SK-N-SH (cell line): ENCODE data around the gene ADPRHL1. TPM values are rescaled to one million over a fixed set of nuclear protein-coding genes. Genes with fewer than 3 reads are reported as not detected.

Experiments
- CTCF ChIA-PET: fragments of 300-600, 350-600 bp; formaldehyde crosslinking; extraction: SDS; loops from one replicate; lab custom pipeline; 2021; lab: Yijun Ruan, JAX
- POLR2A ChIA-PET: fragments of 350-600 bp; sonication (Branson Sonifier 250); formaldehyde crosslinking; extraction: SDS; loops from one replicate; lab custom pipeline; 2020; ENCODE audit warnings: antibody characterized with exemption, inconsistent platforms; lab: Yijun Ruan, JAX
- DNase-seq: peaks from one replicate; pipeline ENCODE4 v3.0.0; 2012
- H2AFZ ChIP-seq: fragments of 200-600 bp; sonication (generic); 2 replicates; pipeline ENCODE4 v1.8.1; 2016; ENCODE audit warnings: antibody characterized with exemption, mild to moderate bottlenecking, low read depth
- H3F3A ChIP-seq: fragments of 200-600 bp; sonication (generic); replicated peaks from 2 replicates; pipeline ENCODE3; 2016; ENCODE audit warnings: antibody characterized with exemption, mild to moderate bottlenecking; ENCODE audit not compliant: insufficient read depth
- H3K27ac ChIP-seq, 2 experiments: fragments of 200-500 bp in 1 of 2; fragments of 200-600 bp in 1 of 2; sonication (Bioruptor generic) in 1 of 2; sonication (generic), shearing (Covaris generic) in 1 of 2; 2 replicates each; pipeline versions ENCODE4 v1.5.1 to v1.6.1; 2014 to 2016; ENCODE audit warnings: low read depth in 2 of 2, inconsistent platforms in 1 of 2, low read length in 1 of 2, mild to moderate bottlenecking in 1 of 2, mixed read lengths in 1 of 2
- H3K27me3 ChIP-seq: fragments of 200-600 bp; sonication (generic), shearing (Covaris generic); 2 replicates; pipeline ENCODE4 v1.6.1; 2016; ENCODE audit warnings: mixed run types; ENCODE audit not compliant: insufficient read depth
- H3K36me3 ChIP-seq, 2 experiments: fragments of 200-500 bp in 1 of 2; fragments of 200-600 bp in 1 of 2; sonication (Bioruptor generic) in 1 of 2; sonication (generic) in 1 of 2; replicated peaks in 1 of 2; 2 replicates each; pipeline versions ENCODE3 to v1.5.1; 2014 to 2016; ENCODE audit warnings: low read length in 1 of 2, mild to moderate bottlenecking in 1 of 2; ENCODE audit not compliant: insufficient read depth in 2 of 2, control insufficient read depth in 1 of 2
- H3K4me1 ChIP-seq, 2 experiments: fragments of 200-500 bp in 1 of 2; fragments of 200-600 bp in 1 of 2; sonication (Bioruptor generic) in 1 of 2; sonication (generic), shearing (Covaris generic) in 1 of 2; 2 replicates each; pipeline versions ENCODE4 v1.5.1 to v1.6.1; 2014 to 2016; ENCODE audit warnings: low read depth in 1 of 2, low read length in 1 of 2, mixed run types in 1 of 2; ENCODE audit not compliant: insufficient read depth in 2 of 2, control insufficient read depth in 1 of 2
- H3K4me2 ChIP-seq: fragments of 200-600 bp; sonication (generic), shearing (Covaris generic); 2 replicates; pipeline ENCODE4 v1.6.1; 2017; ENCODE audit warnings: mixed run types
- H3K4me3 ChIP-seq, 2 experiments: fragments of 200-500 bp in 1 of 2; fragments of 200-600 bp in 1 of 2; sonication (Bioruptor generic) in 1 of 2; sonication (generic), shearing (Covaris generic) in 1 of 2; 2 replicates each; pipeline versions ENCODE4 v1.5.1 to v1.8.1; 2014 to 2016; ENCODE audit warnings: low read depth in 2 of 2, inconsistent platforms in 1 of 2, low read length in 1 of 2, mild to moderate bottlenecking in 1 of 2, mixed read lengths in 1 of 2, moderate library complexity in 1 of 2
- H3K79me2 ChIP-seq: fragments of 200-600 bp; sonication (generic); 2 replicates; pipeline ENCODE4 v1.8.1; 2017; ENCODE audit warnings: mild to moderate bottlenecking; ENCODE audit not compliant: insufficient read depth
- H3K9ac ChIP-seq: fragments of 200-600 bp; sonication (generic); 2 replicates; pipeline ENCODE4 v1.6.1; 2017; ENCODE audit warnings: mixed run types
- H3K9me2 ChIP-seq: fragments of 200-600 bp; sonication (generic); 2 replicates; pipeline ENCODE4 v1.6.1; 2017; ENCODE audit warnings: mixed run types
- H3K9me3 ChIP-seq: fragments of 200-600 bp; sonication (generic); 2 replicates; pipeline ENCODE4 v1.6.1; 2017; ENCODE audit warnings: mixed run types, mild to moderate bottlenecking, moderate library complexity
- H4K20me1 ChIP-seq: fragments of 200-600 bp; sonication (generic); 2 replicates; pipeline ENCODE4 v1.6.1; 2017; ENCODE audit warnings: mild to moderate bottlenecking, mixed run types; ENCODE audit not compliant: insufficient read depth
- ELF1 ChIP-seq: IDR thresholded peaks from 2 replicates; pipeline ENCODE4 v1.4.0; 2012
- EP300 ChIP-seq, 2 experiments: IDR thresholded peaks; 2 replicates each; pipeline versions ENCODE4 v1.4.0 to v1.6.1; 2012; ENCODE audit warnings: borderline replicate concordance in 1 of 2, low read depth in 1 of 2, low read length in 1 of 2
- EZH2phosphoT487 ChIP-seq: fragments of 200-600 bp; sonication (generic); IDR thresholded peaks from 2 replicates; pipeline ENCODE4 v1.6.1; 2017; ENCODE audit warnings: low read depth, mixed run types, mild to moderate bottlenecking, antibody characterized with exemption, moderate library complexity, borderline replicate concordance
- FOXJ3 ChIP-seq: sonication (generic); formaldehyde crosslinking; IDR thresholded peaks from 2 replicates; pipeline ENCODE4 v1.5.1; 2020; ENCODE audit warnings: mild to moderate bottlenecking, missing genetic modification reagents
- JUND ChIP-seq: IDR thresholded peaks from 2 replicates; pipeline ENCODE4 v1.4.0; 2012
- MEF2A ChIP-seq: IDR thresholded peaks from 2 replicates; pipeline ENCODE4 v1.4.0; 2012; ENCODE audit warnings: low read depth, borderline replicate concordance
- NRF1 ChIP-seq: IDR thresholded peaks from 2 replicates; pipeline ENCODE4 v1.6.1; 2012; ENCODE audit warnings: low read depth, mild to moderate bottlenecking, low read length
- POLR2AphosphoS5 ChIP-seq: IDR thresholded peaks from 2 replicates; pipeline ENCODE4 v1.6.1; 2012; ENCODE audit warnings: low read depth, low read length
- TAF1 ChIP-seq: IDR thresholded peaks from 2 replicates; pipeline ENCODE4 v1.6.1; 2012; ENCODE audit warnings: low read depth, mild to moderate bottlenecking, low read length, moderate library complexity, borderline replicate concordance
- WGBS: methylation state at CpG from one replicate; pipeline ENCODE4 v1.1.6; 2017; ENCODE audit warnings: low lambda C conversion rate; 5-methylcytosine and 5-hydroxymethylcytosine counted together
- polyA plus RNA-seq, 3 experiments: library from polyadenylated mRNA; depleted of rRNA; stranded (reverse); fragments of >200 nt; gene quantifications; 2 replicates each; pipeline ENCODE4 v1.2.3, GENCODE V29; 2012
- TF ChIP-seq, protein P1 (sequence below): IDR thresholded peaks from 2 replicates; pipeline ENCODE4 v1.4.0; 2012; ENCODE audit warnings: low read depth, borderline replicate concordance
- TF ChIP-seq, protein P2 (sequence below): IDR thresholded peaks from 2 replicates; pipeline ENCODE4; 2012
- TF ChIP-seq, protein P3 (sequence below): fragments of 150-350 bp; IDR thresholded peaks from 2 replicates; pipeline ENCODE4 v1.6.1; 2017; ENCODE audit warnings: antibody characterized with exemption, low read length, low read depth, borderline replicate concordance

Gene ADPRHL1
- polyA plus RNA-seq, 1 of the 3 experiments (the other 2 are of a cell fraction) = 1.0 TPM

DNA sequence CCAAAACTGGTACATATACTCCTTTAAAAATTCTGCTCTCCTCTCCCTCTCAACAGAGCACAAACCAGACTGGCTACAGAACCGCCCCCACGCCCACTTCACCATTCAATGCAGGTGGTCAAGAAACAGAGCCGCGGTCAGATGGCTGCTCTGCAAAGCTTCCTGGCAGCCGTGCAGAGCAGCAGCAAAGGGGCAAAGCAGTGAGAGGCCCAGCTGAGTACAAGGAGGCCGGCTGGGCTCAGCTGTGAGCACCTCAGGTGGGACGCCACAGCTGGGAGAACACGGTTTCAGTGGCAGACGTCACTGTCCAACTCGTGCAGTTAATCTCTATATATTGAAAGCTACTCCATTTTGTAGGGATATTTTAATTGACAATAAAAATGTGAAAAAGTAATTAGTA, 97.7 kb downstream of the ADPRHL1 start:
- H3K9me2 ChIP-seq = no peaks in the 10 kb centered on the region
- H3K9ac ChIP-seq = no peak overlapping the region
- H3K79me2 ChIP-seq = no peaks in the 10 kb centered on the region
- H4K20me1 ChIP-seq = no peaks in the 10 kb centered on the region
- H3K27ac ChIP-seq = no peak overlapping the region
- H3K4me1 ChIP-seq = no peaks in the 10 kb centered on the region
- ChIA-PET POLR2A (no interaction called here), CTCF (interaction anchor here (0.8 to 2.1 kb wide), 2 partner anchors 19 to 39 kb away, joined by 3 to 4 read pairs; no protein-coding TSS in a partner anchor)
- no peaks in the 10 kb centered on the region for H3K27me3 ChIP-seq
- no peaks in the 10 kb centered on the region for H3K9me3 ChIP-seq
- no peak overlapping the region for H3K4me2 ChIP-seq
- H2AFZ ChIP-seq = no peak overlapping the region
- no peak overlapping the region for H3K4me3 ChIP-seq
- TF ChIP-seq ELF1 (no peak), EP300 (IDR thresholded peaks at IDR 0.05; ENCODE audit: borderline replicate concordance in 1 of 2, low read depth in 1 of 2, low read length in 1 of 2) (no peak), TAF1 (no peak), JUND (no peak), MEF2A (no peak), NRF1 (no peak), EZH2phosphoT487 (no peak)
- H3K36me3 ChIP-seq = no peaks in the 10 kb centered on the region
- 91% methylated on average over 10 of the region's 10 CpGs for WGBS
- no peak for DNase-seq
- no peaks in the 10 kb centered on the region for H3F3A ChIP-seq

DNA sequence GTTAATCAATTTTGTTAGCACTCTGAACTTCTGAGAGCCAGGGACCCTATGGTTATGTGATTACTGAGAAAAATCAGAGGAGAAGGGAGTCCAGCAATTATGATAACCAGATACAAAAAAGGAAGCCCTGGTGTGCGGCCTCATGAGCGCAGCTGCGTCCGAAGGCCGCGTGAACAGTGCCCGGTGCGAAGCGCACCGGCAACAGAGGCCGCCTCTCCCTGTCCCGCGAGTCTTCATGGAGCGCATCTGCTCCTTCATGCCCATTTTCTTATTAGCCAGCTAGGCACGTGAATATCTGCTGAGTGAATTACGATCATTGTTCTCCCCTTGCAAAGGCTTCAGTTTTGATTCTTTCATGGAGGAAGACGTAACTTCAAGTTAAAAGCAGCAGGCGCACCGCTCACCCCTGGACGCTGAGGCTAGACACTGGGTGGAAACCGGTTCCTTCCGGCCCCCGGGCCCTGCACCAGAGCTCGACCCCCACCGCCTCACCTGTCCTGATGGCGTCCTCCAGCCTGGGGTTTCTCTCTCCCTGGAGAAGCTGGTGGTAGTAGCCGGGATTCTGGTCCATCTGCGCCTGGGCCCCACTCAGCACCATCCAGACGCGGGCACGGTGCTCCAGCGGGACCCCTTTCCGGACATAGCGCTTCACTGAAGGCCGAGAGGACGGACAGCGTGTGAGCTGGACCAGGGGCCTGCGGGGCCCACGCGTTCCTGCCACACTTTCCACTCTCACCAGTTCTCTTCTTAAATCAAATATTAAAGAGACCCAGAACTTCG, 98.3 kb downstream of the ADPRHL1 start:
- Histone ChIP-seq H3K4me2 (no peak overlapping the region), H3K9me3 (no peaks in the 10 kb centered on the region), H3K27me3 (no peaks in the 10 kb centered on the region), H3K27ac (no peak overlapping the region), H3F3A (no peaks in the 10 kb centered on the region), H3K79me2 (no peaks in the 10 kb centered on the region), H3K36me3 (no peaks in the 10 kb centered on the region), H3K4me1 (no peaks in the 10 kb centered on the region), H3K4me3 (no peak overlapping the region), H2AFZ (no peak overlapping the region), H4K20me1 (no peaks in the 10 kb centered on the region), H3K9ac (no peak overlapping the region), H3K9me2 (no peaks in the 10 kb centered on the region)
- TF ChIP-seq POLR2AphosphoS5 = no peak
- no peak for TF ChIP-seq FOXJ3 (CRISPR knock-in tag)
- TF ChIP-seq, protein P1, sequence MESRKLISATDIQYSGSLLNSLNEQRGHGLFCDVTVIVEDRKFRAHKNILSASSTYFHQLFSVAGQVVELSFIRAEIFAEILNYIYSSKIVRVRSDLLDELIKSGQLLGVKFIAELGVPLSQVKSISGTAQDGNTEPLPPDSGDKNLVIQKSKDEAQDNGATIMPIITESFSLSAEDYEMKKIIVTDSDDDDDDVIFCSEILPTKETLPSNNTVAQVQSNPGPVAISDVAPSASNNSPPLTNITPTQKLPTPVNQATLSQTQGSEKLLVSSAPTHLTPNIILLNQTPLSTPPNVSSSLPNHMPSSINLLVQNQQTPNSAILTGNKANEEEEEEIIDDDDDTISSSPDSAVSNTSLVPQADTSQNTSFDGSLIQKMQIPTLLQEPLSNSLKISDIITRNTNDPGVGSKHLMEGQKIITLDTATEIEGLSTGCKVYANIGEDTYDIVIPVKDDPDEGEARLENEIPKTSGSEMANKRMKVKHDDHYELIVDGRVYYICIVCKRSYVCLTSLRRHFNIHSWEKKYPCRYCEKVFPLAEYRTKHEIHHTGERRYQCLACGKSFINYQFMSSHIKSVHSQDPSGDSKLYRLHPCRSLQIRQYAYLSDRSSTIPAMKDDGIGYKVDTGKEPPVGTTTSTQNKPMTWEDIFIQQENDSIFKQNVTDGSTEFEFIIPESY = no peak
- TF ChIP-seq, protein P2, sequence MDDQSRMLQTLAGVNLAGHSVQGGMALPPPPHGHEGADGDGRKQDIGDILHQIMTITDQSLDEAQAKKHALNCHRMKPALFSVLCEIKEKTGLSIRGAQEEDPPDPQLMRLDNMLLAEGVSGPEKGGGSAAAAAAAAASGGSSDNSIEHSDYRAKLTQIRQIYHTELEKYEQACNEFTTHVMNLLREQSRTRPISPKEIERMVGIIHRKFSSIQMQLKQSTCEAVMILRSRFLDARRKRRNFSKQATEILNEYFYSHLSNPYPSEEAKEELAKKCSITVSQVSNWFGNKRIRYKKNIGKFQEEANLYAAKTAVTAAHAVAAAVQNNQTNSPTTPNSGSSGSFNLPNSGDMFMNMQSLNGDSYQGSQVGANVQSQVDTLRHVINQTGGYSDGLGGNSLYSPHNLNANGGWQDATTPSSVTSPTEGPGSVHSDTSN = no peak
- TF ChIP-seq, protein P3, sequence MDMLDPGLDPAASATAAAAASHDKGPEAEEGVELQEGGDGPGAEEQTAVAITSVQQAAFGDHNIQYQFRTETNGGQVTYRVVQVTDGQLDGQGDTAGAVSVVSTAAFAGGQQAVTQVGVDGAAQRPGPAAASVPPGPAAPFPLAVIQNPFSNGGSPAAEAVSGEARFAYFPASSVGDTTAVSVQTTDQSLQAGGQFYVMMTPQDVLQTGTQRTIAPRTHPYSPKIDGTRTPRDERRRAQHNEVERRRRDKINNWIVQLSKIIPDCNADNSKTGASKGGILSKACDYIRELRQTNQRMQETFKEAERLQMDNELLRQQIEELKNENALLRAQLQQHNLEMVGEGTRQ = no peak
- DNase-seq = no peak
- POLR2A ChIA-PET = no interaction called here
- WGBS = 92% methylated on average over 31 of the region's 41 CpGs
- CTCF ChIA-PET = interaction anchor here (0.8 to 2.1 kb wide), 2 partner anchors 18 to 40 kb away, joined by 3 to 4 read pairs; no protein-coding TSS in a partner anchor
